Measurements from ENCODE around the gene UNC5B.

The UNC5B gene

GRCh38 chr10:71239946-71240795, 27.8 kb downstream of the UNC5B start:
- no peak for DNase-seq (ENCODE audit: low spot score)

GRCh38 chr10:71241114-71241829, 28.9 kb downstream of the UNC5B start:
- DNase-seq (ENCODE audit: low spot score): no peak

GRCh38 chr10:71241830-71242621, 29.7 kb downstream of the UNC5B start:
- no peak for DNase-seq (ENCODE audit: low spot score)

GRCh38 chr10:71242622-71243009, 30.2 kb downstream of the UNC5B start:
- no peak for DNase-seq (ENCODE audit: low spot score)

DNA sequence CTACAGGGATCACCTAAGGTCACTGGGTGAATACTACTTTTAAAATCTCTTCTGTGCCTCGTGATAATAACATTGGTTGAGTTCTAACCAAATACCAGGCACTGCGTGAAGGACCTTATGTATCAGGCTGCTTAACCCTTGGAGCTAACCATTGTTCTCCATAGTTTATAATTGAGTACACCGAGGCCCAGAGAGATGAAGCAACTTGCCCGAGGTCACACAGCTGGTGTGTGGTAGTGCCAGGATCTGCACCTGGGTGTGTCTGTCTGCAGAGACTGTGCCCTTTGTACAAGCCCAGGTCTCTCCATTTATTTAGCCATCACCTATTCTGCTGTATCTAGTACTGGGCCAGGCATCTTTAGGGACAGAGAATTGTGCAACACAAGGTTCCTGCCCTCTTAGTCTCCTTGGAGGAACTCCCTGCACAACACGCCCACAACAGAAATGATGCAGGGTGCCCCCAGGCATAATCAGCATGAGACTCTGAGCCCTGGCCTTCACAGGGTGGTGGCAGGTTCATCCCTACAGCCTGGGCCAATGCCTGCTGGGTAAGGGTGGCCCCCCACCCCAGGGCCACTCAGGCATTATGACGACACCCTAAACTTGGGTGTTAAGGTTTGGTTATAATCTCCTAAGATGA, 31.5 kb downstream of the UNC5B start:
- DNase-seq (ENCODE audit: low spot score): no peak

DNA sequence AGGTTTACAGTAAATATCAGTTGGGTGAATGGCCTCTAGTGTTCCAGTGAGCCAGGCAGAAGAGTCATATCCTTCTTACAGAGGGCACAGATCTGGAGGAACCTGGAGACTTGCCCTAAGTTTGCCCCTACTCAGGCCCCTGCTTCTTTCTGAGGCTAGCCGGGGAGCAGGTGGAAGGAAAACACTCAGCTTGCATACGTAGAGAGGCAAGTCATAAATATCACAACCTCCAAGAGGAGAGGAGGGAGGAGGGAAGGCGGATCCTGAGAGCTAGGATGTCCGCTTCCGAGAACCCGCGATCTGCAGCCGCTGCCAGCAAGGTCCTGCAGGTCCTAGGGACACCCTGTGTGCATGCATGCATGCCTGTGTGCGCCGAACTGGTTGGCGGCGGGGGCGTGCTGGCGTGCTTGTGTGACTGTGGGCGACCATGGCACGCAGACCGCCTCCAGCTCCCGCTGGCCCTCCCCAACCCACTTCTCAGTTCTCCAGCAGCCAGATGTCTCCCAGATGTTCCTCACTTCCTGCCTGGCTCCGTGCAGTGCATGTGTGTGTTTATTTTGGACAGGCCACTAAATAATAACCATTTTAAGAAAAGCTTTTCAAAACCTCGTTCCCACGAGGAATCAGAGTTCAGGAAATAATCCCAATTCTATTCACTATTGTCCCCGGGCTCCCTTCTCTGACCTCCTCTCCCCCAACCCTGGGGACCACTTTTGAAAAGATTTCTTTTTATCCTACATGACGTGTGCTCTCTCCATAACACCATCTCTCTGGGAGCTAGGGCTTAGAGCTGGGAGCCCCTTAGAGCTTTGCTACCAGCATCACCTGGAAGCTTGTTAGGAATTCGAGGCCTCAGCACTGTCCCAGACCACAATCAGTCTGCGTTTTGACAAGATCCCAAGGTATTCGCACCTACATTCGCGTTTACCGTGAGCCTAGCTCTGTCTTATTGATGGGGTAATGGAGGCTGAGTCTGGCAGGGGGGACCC, 32.4 kb downstream of the UNC5B start:
- no peak for DNase-seq (ENCODE audit: low spot score)

DNA sequence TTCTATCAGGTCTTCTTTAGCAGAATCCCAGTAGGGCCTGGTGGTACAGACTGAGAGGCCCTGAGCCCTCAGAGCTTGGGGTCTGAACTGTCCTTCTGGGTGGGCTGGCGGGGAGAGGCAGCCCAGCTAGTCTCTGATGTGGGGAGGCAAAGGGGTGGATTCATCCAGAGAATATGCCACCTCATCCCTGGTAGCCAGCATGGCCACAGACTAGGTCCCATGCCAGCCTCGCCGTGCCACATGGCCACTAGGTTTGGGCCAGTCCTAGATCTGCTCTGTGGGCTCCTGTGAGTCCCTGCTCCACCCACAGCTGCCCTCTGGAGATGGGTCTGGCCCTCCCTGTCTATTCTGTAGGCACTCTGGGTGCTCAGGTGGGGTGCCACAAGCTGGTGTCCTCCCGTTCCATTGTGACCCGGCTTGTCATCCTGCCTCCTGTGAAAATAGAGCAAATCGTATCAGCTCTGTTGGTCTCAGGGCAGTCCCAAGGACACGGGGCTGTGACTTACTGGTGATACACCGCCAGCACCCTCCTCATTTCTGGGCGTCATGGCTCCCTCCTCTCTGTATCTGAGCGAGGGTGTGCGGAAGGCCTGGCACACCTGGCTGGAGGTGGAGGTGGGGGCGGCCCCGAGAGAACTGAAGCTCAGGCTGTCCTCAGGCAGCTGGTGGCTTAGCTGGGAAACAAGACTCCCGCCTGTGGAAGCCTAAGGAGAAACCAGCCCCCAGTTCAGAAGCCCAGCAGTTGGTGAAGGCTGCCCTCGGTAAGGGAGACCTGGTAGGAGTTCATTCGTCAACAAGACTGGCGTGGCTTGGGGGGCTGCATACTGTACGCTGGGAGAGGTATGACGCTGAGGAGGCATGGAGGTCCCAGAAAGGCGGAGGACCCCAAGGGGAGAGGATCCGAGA, 33.3 kb downstream of the UNC5B start:
- DNase-seq (ENCODE audit: low spot score): no peak

DNA sequence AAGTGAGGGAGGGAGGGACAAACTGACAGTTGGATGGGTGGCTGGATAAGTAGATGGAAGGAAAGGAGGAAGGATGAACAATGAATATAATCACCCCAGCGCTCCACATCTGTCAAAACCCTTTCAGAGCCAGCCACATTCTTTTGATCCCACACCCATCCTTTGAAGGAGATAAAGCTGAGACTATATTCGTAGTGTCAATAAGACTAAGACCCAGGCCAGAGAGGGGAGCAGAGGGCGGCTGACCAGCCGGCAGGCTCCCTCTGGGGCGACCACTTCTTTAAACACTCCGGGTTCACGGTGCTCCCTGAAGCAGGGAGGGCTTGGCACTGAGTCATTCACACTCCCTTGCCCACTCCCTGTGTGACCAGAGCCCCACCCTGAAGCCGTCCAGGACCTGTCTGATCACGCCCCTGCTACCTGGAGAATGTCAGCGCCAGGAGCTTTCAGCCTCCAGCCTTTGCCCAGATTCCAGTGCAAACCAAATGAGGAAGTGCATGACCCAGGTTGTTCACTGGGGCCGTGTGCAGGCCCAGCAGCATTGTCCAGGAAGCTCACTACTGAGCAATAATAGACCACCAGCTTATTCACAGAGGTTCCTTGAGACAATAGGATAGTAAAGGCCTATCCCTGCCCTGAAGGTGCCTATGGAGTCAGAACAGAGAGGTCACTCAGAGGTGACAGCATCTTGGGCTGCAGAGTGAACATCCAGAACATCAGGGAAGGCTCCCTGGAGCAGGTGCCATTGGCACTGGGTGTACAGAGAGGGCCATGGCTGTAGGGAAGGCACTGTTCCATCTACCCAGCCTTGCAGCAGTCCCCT, 34.4 kb downstream of the UNC5B start:
- DNase-seq (ENCODE audit: low spot score): no peak

DNA sequence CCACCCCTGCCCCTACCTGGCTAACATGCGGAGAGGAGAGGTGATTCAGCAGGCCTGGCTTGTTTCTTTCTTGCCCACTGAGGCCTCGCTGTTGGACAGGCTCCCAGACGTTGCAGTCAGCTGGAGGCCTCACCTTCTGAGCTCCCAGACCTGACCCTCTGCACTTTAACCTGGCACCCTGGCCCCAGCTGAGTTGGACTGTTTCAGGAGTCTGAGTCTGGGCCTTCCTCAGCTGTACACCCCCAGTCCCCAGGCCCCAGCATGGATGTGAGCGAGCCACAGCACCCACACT, 35.0 kb downstream of the UNC5B start:
- DNase-seq (ENCODE audit: low spot score): no peak

GRCh38 chr10:71247804-71248203, 35.4 kb downstream of the UNC5B start:
- DNase-seq (ENCODE audit: low spot score): no peak

GRCh38 chr10:71248210-71248609, 35.8 kb downstream of the UNC5B start:
- DNase-seq (ENCODE audit: low spot score): no peak

DNA sequence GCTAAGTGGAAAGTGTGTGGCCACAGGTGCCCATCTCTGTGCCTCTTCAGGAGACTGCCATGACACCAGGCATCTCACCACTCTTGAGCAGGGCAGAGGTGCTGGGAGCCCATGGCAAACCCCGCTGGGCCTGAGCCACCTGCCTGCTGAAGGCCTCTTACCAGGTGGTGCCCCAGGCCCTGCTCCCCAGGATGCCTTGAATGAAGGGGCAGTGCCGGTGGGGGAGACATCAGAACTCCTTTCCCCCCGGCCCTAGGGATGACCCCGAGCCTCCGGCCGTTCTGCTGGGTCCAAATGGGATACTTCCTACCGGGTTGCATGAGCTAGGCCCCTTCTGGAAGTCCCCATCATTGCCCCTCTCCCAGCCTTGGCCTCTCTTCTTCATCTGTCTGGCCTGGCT, 37.6 kb downstream of the UNC5B start:
- DNase-seq (ENCODE audit: low spot score): no peak

DNA sequence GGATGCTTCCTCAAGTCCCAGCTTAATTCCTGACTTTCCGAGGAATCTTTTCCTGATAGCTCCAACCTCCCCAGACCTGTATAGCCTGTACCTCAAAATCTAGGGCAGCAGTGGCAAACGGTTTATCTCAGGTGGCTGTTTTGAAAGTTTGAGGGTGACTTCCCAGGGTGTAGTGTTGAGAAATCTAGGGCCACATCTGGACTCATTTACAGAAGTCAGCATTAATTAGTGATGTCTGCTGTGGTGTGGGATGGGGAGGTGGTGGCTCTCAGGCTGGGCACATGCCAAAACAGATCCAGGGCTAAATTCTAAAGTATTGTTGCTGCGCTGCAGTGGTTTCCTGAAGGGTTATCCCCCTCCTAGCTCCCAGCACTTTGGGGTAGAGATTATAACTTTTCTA, 38.0 kb downstream of the UNC5B start:
- DNase-seq (ENCODE audit: low spot score): no peak

DNA sequence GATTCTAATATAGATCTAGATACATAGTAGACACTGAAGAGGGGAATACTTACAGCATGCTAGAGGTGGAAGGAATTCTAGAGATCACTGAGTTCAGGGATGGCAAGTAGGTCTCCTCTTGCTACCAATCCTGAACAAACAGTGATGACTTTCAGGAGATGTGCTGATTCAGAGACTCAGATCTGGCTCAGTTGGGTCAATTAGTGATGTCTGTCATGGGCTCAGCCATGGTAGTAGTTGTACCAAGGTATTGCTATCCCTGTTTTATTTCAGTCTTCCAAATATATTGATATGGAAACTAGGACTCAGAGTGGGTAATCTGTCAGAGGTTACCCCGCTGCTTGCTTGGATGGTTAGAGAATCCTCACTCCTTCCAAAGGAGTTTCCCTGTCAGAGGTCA, 38.5 kb downstream of the UNC5B start:
- DNase-seq (ENCODE audit: low spot score): no peak

- no peak for DNase-seq (ENCODE audit: low spot score)
Observed at GRCh38 chr10:71251319-71251718, 38.9 kb downstream of the UNC5B start.

DNA sequence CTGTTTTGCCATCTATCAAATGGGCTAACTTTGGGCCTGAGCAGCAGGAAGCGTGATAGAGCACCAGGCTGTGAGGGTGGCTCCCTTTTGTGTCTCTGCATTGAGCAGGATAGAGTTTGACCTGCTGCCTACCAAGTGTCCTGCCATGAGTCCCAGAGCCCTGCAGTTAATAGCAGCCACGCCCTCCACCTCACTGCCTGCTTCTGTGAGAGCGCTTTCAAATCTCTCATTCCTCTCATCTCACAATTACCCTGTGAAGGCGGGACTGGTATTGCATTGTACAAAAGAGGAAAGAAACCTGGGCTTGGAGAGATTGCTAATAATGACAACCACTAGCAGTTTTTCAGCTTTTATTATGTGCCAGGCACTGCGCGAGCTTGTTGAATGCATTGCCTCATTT, 39.9 kb downstream of the UNC5B start:
- peak; percentile 20 for DNase-seq (ENCODE audit: low spot score)

- no peak for DNase-seq (ENCODE audit: low spot score)
Observed at GRCh38 chr10:71253981-71254818, 41.8 kb downstream of the UNC5B start.

DNA sequence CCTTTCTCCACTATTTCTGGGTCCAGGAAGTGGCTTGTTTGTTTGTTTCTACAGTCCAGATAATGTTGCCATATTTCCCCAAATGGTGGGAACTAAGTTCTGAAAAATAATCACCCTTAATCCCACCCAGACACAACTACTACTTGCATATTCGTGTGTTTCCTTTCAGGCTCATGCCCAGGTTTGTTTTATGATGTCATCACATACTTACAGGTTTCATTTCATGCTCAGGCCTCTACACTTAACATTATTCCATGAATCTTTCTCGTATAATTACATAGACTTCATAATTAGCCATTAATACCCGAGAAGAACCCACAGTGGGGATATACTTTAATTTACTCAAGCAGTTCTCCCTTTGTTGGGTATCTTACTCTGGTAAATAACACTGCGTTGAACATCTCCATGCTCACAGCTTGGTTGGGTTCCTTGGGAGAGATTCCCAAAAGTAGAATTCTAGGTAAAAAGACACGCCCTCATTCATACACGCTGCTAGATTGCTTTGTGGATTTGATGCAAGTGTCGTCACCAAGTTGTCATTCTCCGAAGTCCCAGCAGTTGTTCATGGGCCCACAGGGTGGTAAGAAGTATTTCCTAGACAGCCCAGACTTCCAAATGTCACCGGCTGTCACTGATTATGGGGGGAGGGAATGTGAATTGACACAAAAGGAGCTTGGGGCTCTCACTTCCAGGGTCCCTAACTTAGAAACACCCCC, 42.6 kb downstream of the UNC5B start:
- no peak for DNase-seq (ENCODE audit: low spot score)

Data from HuH-7 (cell line).